ENCODE measurements around the gene DFFA.
"Not testable (repeated sequence)": the region's sequence is repeated elsewhere in the genome, so short reads cannot be mapped to it uniquely, and the experiment has no call there.

The DFFA gene

GRCh38 chr1:10457875-10458274 is 14.5 kb downstream of the DFFA start:
- DNase-seq (ENCODE audit: low read depth): no peak
- no peak overlapping the region for H3K4me3 ChIP-seq (ENCODE audit: low read depth, low read length)
- TF ChIP-seq CTCF (conservative IDR thresholded peaks at IDR 0.05; ENCODE audit: low read depth, low read length): no peak

GRCh38 chr1:10457462-10457861 is 14.9 kb downstream of the DFFA start:
- not testable (repeated sequence) for H3K4me3 ChIP-seq (ENCODE audit: low read depth, low read length); DNase-seq (ENCODE audit: low read depth)

- H3K4me3 ChIP-seq (ENCODE audit: low read depth, low read length): no peak overlapping the region
- TF ChIP-seq CTCF (conservative IDR thresholded peaks at IDR 0.05; ENCODE audit: low read depth, low read length): no peak
- DNase-seq (ENCODE audit: low read depth): no peak
These were observed 15.7 kb downstream of the DFFA start for GRCh38 chr1:10456661-10457060.

GRCh38 chr1:10456048-10456447 is 16.3 kb downstream of the DFFA start:
- DNase-seq (ENCODE audit: low read depth): no peak
- H3K4me3 ChIP-seq (ENCODE audit: low read depth, low read length): no peak overlapping the region

GRCh38 chr1:10451287-10451686 is 21.0 kb downstream of the DFFA start:
- DNase-seq (ENCODE audit: low read depth): peak; percentile 41
- peak overlapping the region; percentile 40 for H3K4me3 ChIP-seq (ENCODE audit: low read depth, low read length)

More at GRCh38 chr1:10456048-10456447, 16.3 kb downstream of the DFFA start:
- peak; percentile 17 for TF ChIP-seq CTCF (conservative IDR thresholded peaks at IDR 0.05; ENCODE audit: low read depth, low read length)

GRCh38 chr1:10450836-10451235 is 21.5 kb downstream of the DFFA start:
- no peak for TF ChIP-seq CTCF (conservative IDR thresholded peaks at IDR 0.05; ENCODE audit: low read depth, low read length)
- H3K4me3 ChIP-seq (ENCODE audit: low read depth, low read length): no peak overlapping the region
- no peak for DNase-seq (ENCODE audit: low read depth)

More at GRCh38 chr1:10451287-10451686, 21.0 kb downstream of the DFFA start:
- no peak for TF ChIP-seq CTCF (conservative IDR thresholded peaks at IDR 0.05; ENCODE audit: low read depth, low read length)

GRCh38 chr1:10450156-10450814 is 22.0 kb downstream of the DFFA start:
- DNase-seq (ENCODE audit: low read depth): no peak
- H3K4me3 ChIP-seq (ENCODE audit: low read depth, low read length): no peak overlapping the region
- no peak for TF ChIP-seq CTCF (conservative IDR thresholded peaks at IDR 0.05; ENCODE audit: low read depth, low read length)
